Measurements from ENCODE around the gene FAM163B. TPM values are rescaled to one million over a fixed set of nuclear protein-coding genes. Genes with fewer than 3 reads are reported as not detected.

Gene FAM163B
- total and polyA plus RNA-seq, 2 donors (not counting 3 experiments of a cell fraction or from before 2014, with no cell fraction given): not detected

GRCh38 chr9:133618726-133619125 lies 9.5 kb upstream of the FAM163B start:
- POLR2A ChIA-PET: interaction anchor here (0.6 kb wide), 1 partner anchor 228 kb away, joined by 4 read pairs; no protein-coding TSS in a partner anchor
- CTCF ChIA-PET: no interaction called here

More at GRCh38 chr9:133618726-133619125, 9.5 kb upstream of the FAM163B start:
- Histone ChIP-seq H3K27me3 (ENCODE audit: control insufficient read depth in 2 of 2, insufficient read depth in 2 of 2, low read length in 2 of 2) (peaks cover 3 to 4% of the 10 kb centered on the region in 2 experiments), H3K36me3 (ENCODE audit: control insufficient read depth in 2 of 2, extremely low read depth in 1 of 2, insufficient read depth in 2 of 2, low read length in 2 of 2) (no peaks in the 10 kb centered on the region), H3K4me1 (ENCODE audit: control insufficient read depth, extremely low read depth, insufficient read depth, low read length) (no peaks in the 10 kb centered on the region), H3K27ac (ENCODE audit: insufficient read depth, low read depth, low read length) (no peak overlapping the region), H3K79me2 (ENCODE audit: control insufficient read depth, insufficient read depth, low read length) (no peaks in the 10 kb centered on the region), H3K9me3 (replicated peaks; ENCODE audit: control insufficient read depth, insufficient read depth, low read length) (no peaks in the 10 kb centered on the region), H3K9ac (replicated peaks; ENCODE audit: extremely low read depth, insufficient read depth, low read length) (no peak overlapping the region), H3K4me3 (replicated peaks in 1 of 3; ENCODE audit: insufficient read depth in 1 of 3, low read depth in 1 of 3, low read length in 3 of 3) (no peak overlapping the region), H3K4me2 (ENCODE audit: insufficient read depth, low read length) (no peak overlapping the region), H4K20me1 (replicated peaks; ENCODE audit: control insufficient read depth, extremely low read depth, insufficient read depth, low read length) (no peaks in the 10 kb centered on the region), H3K9me1 (replicated peaks; ENCODE audit: control insufficient read depth, extremely low read depth, insufficient read depth, low read length) (no peaks in the 10 kb centered on the region), H2AFZ (ENCODE audit: low read depth, low read length) (no peak overlapping the region)
- dilution Hi-C loops (cut with MboI; ENCODE audit: extremely low pct_ligation_motif_present, low sequenced_read_pairs) (no loop called here), intact Hi-C loops (cut with micrococcal nuclease) (no loop called here)
- TF ChIP-seq MYC (IDR thresholded peaks at IDR 0.05; ENCODE audit: low read depth, low read length) (no peak), POLR2A (IDR thresholded peaks at IDR 0.05; ENCODE audit: low read depth, low read length) (no peak), MAX (IDR thresholded peaks at IDR 0.05; ENCODE audit: insufficient read depth, insufficient read length) (no peak), EZH2 (IDR thresholded peaks at IDR 0.05; ENCODE audit: borderline replicate concordance, low read depth, low read length, severe bottlenecking) (no peak), GATA2 (IDR thresholded peaks at IDR 0.05; ENCODE audit: insufficient read depth, insufficient read length, low read depth, low read length) (no peak), FOS (IDR thresholded peaks at IDR 0.05; ENCODE audit: borderline replicate concordance, insufficient read depth, low read length) (no peak), CTCF (IDR thresholded peaks at IDR 0.05; ENCODE audit: extremely low read depth in 1 of 2, insufficient read depth in 1 of 2, low read depth in 1 of 2, low read length in 2 of 2) (no peak), POLR2AphosphoS5 (IDR thresholded peaks at IDR 0.05; ENCODE audit: insufficient read depth, low read depth, low read length) (no peak), JUN (IDR thresholded peaks at IDR 0.05; ENCODE audit: borderline replicate concordance, insufficient read depth, insufficient read length, low read depth) (no peak)
- DNase-seq (ENCODE audit: low read depth, low spot score): no peak
- no TSS peak for BruUV-seq (replicated peaks)
- no peak for FAIRE-seq

Data from endothelial cell of umbilical vein (primary cell).